CD4-positive, alpha-beta T cell treated with Interleukin-15 for 4 hours (primary cell): Measurements from ENCODE around the gene PHACTR2.
"Not testable (repeated sequence)": the region's sequence is repeated elsewhere in the genome, so short reads cannot be mapped to it uniquely, and the experiment has no call there.

Experiments
- DNase-seq: peaks from one replicate; pipeline ENCODE4 v3.0.0-alpha.2; 2020; ENCODE audit warnings: low spot score

PHACTR2 gene

DNA sequence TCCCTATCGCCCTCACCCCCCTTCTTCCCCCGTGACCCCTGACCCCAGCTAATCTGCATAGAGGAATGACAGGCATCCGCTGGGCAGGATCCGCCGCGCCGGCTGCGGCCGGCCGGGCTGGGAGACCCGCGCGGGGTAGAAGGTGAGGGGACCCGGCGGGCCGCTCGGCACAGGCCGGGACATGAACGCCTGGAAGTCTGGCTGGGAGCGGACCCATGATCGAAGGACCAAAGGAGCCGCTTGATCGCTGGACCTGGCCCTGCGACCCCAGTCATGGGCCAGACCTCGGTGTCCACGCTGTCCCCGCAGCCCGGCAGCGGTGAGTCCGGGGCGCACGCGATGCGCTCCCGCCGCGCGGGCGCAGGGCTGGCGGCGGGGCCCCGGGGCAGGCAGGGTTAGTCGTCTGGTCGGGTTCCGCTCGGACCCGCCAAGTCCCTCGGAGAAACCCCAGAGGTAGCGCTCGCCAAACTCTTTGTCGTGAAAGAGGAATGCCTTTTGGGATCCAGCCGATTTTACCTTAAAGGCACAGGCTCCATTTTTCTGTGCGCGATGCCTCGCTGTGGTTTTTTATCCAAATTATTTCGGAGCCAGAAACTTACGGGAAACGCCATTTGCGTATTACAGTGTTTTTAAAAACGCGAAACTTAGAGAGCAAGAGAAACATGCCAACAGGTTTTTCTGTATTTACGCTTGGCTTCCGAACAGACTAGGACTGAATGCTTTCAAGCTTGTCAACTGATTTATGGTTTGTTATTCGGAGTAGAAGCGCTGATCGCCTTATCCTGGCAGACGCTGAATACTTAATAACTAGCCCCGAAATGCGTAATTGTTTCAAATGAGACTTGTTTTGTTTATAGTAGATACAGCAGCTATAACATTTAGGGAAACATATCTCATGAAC, at the start of gene PHACTR2:
TSS of gene PHACTR2 (plus strand) at position 75 of the 901 bp plus-strand sequence. CDS start at position 274, 199 bp downstream.
- peak; percentile 21 for DNase-seq

- DNase-seq = no peak
Observed at GRCh38 chr6:143629104-143630080, 48.4 kb upstream of the PHACTR2 start.

DNA sequence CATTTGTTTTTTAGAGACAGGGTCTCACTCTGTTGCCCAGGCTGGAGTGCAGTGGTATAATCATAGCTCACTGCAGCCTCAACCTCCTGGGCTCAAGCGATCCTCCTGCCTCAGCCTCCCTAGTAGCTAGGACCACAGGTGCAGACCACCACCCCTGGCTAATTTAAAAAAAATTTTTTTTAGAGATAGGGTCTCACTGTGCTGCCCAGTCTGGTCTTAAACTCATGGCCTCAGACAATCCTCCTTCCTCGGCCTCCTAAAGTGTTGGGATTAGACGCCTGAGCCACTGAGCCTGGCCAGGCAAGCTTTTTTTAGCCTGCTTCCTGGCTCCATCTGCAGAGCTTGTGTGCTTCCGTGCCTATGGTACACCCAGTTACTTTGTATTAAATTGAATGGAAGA, 46.6 kb upstream of the PHACTR2 start:
- not testable (repeated sequence) for DNase-seq

- DNase-seq = no peak
Observed at GRCh38 chr6:143632894-143633293, 44.9 kb upstream of the PHACTR2 start.

DNA sequence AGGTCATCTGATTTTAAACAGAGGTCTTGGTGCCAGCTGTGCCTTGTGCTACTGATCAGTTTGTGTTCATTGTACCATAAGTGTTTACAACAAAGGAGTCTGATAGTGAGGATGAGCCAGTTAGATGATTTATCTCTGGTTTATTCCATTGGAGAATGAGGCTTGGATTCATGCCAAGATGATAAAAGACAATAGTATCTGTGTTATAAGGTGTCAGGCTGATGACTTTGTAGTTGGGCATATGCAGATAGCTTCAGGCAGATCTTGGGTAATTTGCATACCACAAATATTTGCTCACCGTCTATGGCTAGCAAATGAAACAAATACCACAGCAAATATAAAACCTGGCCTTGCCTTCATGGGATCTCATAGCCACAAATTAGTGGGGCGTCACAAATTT, 43.3 kb upstream of the PHACTR2 start:
- DNase-seq = no peak

GRCh38 chr6:143637691-143638090, 40.1 kb upstream of the PHACTR2 start:
- no peak for DNase-seq

- no peak for DNase-seq
Observed at GRCh38 chr6:143642403-143642802, 35.4 kb upstream of the PHACTR2 start.

GRCh38 chr6:143647191-143647590, 30.6 kb upstream of the PHACTR2 start:
- DNase-seq = no peak

GRCh38 chr6:143647732-143648131, 30.0 kb upstream of the PHACTR2 start:
- no peak for DNase-seq

DNA sequence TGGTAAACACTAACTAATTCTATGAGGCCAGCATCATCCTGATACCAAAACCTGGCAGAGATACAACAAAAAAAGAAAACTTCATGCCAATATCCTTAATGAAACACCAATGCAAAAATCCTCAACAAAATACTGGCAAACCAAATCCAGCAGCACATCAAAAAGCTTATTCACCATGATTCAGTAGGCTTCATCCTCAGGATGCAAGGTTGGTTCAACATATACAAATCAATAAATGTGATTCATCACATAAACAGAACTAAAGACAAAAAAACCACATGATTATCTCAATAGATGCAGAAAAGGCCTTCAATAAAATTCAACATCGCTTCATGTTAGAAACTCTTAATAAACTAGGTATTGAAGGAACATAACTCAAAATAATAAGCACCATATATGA, 28.4 kb upstream of the PHACTR2 start:
- not testable (repeated sequence) for DNase-seq

DNA sequence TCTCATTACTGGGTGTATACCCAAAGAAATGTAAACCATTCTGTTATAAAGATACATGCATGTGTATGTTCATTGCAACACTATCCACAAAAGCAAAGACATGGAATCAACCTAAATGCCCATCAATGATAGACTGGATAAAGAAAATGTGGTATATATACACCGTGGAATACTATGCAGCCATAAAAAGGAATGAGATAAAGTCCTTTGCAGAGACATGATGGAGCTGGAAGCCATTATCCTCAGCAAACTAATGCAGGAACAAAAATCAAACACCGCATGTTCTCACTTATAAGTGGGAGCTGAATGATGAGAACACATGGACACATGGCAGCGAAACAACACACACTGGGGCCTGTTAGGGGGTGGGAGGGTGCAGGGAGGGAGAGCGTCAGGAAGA, 26.4 kb upstream of the PHACTR2 start:
- DNase-seq = not testable (repeated sequence)

DNA sequence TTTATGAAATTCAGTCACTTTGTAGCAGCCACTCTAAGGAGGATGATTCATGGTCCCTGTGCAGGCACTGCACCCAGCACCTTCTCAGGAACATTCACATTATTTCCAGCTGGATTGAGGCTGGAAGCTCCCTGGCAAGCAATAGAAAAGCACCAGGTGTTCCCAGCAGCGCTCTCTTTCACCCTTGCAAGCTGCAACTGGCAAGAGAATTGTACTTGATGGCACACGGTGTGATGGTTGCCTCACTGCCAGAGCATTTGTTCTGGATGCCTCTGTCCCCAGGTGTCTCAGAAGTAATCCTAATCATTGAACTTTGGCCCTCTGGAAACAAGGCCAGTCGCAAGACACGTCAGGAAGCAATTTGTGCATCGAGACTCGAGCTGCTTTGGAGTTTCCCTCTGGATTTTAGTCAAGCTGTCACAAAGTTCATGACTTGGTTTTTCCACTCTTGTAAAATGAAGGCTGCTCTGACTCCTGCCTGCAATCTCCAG, 24.9 kb upstream of the PHACTR2 start:
- DNase-seq = no peak

DNA sequence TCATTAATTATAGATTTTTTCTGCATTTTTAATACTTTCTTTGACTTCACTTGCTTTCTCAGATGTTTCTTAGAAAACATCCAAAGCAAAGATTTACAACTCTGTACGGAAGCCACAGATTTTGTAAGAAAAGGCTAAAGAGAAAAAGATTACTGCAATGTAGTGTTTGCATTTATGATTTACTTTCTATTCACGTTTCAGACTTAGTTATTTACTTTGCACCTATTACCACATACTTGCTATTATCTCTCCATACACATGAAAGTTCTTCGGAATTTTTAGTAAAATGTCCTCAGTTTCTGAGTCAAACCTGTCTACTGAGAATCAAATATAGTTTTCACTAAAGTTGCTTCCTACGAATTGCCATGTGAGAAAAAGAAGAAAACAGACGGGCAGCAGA, 22.2 kb upstream of the PHACTR2 start:
- DNase-seq = no peak

GRCh38 chr6:143656026-143656425, 21.7 kb upstream of the PHACTR2 start:
- no peak for DNase-seq

DNA sequence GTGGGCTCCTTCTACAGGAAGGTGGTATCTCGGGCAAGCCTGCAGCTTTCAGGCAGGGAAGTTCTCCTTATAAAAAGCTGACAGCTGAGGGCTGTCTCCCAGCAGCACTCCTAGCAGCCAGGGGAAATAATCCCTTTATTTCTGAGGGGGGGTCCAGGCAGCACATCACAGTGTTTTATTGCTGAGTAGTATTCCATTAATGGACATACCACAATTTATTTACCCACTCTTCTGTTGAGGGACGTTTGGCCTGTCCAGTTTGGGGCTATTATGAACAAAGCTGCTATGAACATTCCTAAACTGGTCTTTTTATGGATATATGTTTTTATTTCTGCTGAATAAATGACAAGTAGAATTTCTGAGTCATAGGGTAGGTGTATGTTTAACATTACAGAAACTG, 20.0 kb upstream of the PHACTR2 start:
- no peak for DNase-seq

GRCh38 chr6:143660170-143660569, 17.6 kb upstream of the PHACTR2 start:
- not testable (repeated sequence) for DNase-seq

DNA sequence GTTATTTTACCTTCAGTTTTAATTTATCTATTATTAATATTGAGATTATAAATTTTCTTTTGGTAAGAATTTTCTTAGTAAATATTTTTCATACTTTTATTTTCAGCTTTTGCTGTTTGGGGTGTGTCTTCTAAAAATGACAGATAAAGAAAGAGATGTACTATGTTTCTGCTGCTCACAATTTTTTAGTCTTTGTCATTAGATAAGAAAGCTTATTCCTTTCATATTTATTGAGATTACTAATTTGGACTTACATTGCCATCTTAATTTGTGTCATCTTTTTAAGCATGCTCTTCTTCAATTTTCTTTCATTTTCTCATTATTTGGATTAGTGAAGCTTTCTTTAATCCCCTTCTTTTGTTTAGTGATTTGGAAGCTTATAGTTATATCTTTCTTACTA, 13.6 kb upstream of the PHACTR2 start:
- DNase-seq = no peak

DNA sequence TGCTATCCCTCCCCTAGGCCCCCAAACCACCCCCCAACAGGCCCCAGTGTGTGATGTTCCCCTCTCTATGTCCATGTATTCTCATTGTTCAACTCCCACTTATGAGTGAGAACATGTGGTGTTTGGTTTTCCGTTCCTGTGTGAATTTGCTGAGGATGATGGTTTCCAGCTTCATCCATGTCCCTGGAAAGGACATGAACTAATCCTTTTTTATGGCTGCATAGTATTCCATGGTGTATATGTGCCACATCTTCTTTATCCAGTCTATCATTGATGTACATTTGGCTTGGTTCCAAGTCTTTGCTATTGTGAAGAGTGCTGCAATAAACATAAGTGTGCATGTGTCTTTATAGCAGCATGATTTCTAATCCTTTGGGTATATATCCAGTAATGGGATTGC, 11.8 kb upstream of the PHACTR2 start:
- not testable (repeated sequence) for DNase-seq

DNA sequence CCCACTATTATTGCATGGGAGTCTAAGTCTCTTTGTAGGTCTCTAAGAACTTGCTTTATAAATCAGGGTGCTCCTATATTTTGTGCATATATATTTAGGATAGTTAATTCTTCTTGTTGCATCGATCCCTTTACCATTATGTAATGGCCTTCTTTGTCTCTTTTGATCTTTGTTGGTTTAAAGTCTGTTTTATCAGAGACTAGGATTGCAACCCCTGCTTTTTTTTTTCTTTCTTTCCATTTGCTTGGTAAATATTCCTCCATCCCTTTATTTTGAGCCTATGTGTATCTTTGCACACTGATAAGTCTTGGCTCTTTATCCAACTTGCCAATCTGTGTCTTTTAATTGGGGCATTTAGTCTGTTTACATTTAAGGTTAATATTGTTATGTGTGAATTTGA, 8.3 kb upstream of the PHACTR2 start:
- DNase-seq = not testable (repeated sequence)

DNA sequence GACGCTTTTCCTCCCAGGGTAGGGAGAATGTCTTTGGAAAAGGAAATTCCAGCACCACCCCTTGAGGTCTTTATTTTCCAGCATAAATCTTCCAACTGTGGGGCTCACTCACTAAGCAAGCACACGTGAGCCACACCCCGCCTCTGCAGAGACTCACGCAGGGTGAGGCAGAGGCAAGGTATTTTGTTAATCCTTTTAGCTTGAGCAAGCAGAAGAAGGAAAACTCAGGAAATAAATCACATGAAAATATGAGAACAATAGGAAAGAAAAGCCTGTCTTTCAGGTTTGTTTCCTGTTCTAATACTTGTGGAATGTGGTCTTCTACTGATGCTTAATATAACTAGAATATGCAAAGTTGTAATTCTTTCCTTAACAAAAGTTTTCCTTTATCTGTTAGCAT, 4.1 kb upstream of the PHACTR2 start:
- no peak for DNase-seq

DNA sequence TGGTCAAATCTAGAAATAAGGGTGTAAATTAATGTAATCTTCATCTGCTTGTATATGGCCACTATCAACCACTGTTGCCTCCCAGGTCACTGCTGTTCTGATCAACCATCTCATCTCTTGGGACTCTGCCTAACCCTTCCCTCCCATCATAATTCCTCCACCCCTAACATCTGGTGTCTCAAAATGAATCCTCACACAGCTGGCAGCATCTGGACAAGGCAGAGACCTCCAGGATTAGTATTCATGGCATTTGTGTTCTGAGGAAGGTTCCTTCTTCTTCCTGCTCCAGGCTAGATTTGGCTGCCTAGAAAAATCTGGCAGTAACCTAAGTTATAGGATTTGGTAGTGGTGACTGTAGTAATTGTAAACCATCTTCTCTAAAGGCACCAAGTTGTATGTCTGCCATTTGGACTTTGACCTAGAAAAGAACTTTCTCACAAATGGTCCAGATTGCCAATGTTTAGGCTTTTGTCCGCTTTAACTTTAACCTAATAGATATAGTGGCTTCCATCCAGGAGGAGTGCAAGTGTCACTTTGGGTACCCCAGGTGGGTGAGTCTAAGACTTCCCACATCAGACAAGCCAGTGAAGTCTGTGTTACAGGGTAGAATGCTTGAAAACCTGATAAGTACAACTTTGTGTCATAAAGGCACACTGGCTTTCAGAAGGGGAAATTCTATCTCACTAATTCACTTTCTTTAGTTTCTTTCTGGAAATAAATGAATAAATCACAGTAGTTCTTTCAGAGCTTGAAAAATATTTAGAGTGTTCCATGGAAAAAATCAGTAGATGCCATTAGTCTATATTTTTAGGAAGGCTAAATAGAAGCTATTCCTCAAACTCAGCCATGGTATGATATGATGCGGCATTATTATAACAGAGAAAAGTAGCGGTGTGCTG, 3.0 kb upstream of the PHACTR2 start:
- no peak for DNase-seq
